Endodermal cell (in vitro differentiated cells): ENCODE data around the gene EDN1. TPM values are rescaled to one million over a fixed set of nuclear protein-coding genes. Genes with fewer than 3 reads are reported as not detected.
"Not testable (repeated sequence)": the region's sequence is repeated elsewhere in the genome, so short reads cannot be mapped to it uniquely, and the experiment has no call there.

Source experiments
- DNase-seq: peaks from one replicate; pipeline ENCODE4 v3.0.0-alpha.2; 2017
- H3K27ac ChIP-seq: 2 replicates; pipeline ENCODE4 v1.5.1; 2013; ENCODE audit warnings: mild to moderate bottlenecking, low read depth, low read length, moderate library complexity
- H3K27me3 ChIP-seq: 2 replicates; pipeline ENCODE4 v1.6.1; 2013; ENCODE audit warnings: mild to moderate bottlenecking, low read length, moderate library complexity; ENCODE audit not compliant: insufficient read depth, control insufficient read depth, poor library complexity, severe bottlenecking
- H3K36me3 ChIP-seq: 2 replicates; pipeline ENCODE4 v1.7.0; 2013; ENCODE audit warnings: mild to moderate bottlenecking, low read length, moderate library complexity; ENCODE audit not compliant: control insufficient read depth, insufficient read depth
- H3K4me1 ChIP-seq: one replicate; pipeline ENCODE4 v1.7.0; 2013; ENCODE audit warnings: low read length; ENCODE audit not compliant: control insufficient read depth, insufficient read depth
- H3K4me3 ChIP-seq: 2 replicates; pipeline ENCODE4 v1.5.1; 2013; ENCODE audit warnings: mild to moderate bottlenecking, low read length, moderate library complexity
- H3K9ac ChIP-seq: 2 replicates; pipeline ENCODE4 v1.6.1; 2013; ENCODE audit warnings: mild to moderate bottlenecking, low read length, moderate library complexity; ENCODE audit not compliant: poor library complexity, severe bottlenecking; ENCODE audit errors: extremely low read depth
- H3K9me3 ChIP-seq: 2 replicates; pipeline ENCODE4 v1.6.1; 2013; ENCODE audit warnings: mild to moderate bottlenecking, low read length, moderate library complexity; ENCODE audit not compliant: control insufficient read depth
- H3K27ac Mint-ChIP-seq: 2 replicates; pipeline ENCODE4 v1.8.0; 2020; ENCODE audit warnings: mixed read lengths
- H3K27me3 Mint-ChIP-seq: 2 replicates; pipeline ENCODE4 v1.8.0; 2021; ENCODE audit warnings: mild to moderate bottlenecking, mixed read lengths; ENCODE audit not compliant: insufficient read depth
- H3K36me3 Mint-ChIP-seq: 2 replicates; pipeline ENCODE4 v1.8.0; 2020; ENCODE audit warnings: low read depth, mixed read lengths
- H3K4me1 Mint-ChIP-seq: 2 replicates; pipeline ENCODE4 v1.8.0; 2020; ENCODE audit warnings: mixed read lengths
- H3K4me3 Mint-ChIP-seq: 2 replicates; pipeline ENCODE4 v1.8.0; 2020; ENCODE audit warnings: mild to moderate bottlenecking, moderate library complexity, mixed read lengths
- H3K9me3 Mint-ChIP-seq: 2 replicates; pipeline ENCODE4 v1.8.0; 2020; ENCODE audit warnings: mild to moderate bottlenecking, mixed read lengths
- WGBS, 2 experiments: methylation state at CpG; one replicate each; pipeline versions ENCODE4 v1.1.5 to v1.1.7; 2013; ENCODE audit warnings: missing lambda C conversion rate in 2 of 2, mixed read lengths in 1 of 2; ENCODE audit not compliant: insufficient coverage in 1 of 2, insufficient read length in 1 of 2; 5-methylcytosine and 5-hydroxymethylcytosine counted together
- total RNA-seq, 2 donors: library from RNA; stranded (reverse); fragmentation: NEBNext Ultra II Directional in 1 of 2; extraction: Animal tissue kit (Norgen Biotek cat#: 25700) in 1 of 2; gene quantifications; 2 replicates in 1 of 2; 3 replicates in 1 of 2; pipeline ENCODE4 v1.2.1, GENCODE V29; 2021
- TF ChIP-seq, protein P1 (sequence below): fragments of 200-600 bp; sonication (generic); conservative IDR thresholded peaks from 2 replicates; pipeline ENCODE4 v1.5.0; 2021; ENCODE audit warnings: antibody characterized with exemption, mild to moderate bottlenecking

The EDN1 gene
- total RNA-seq, 2 donors from 2014 or later: 0.27 to 0.46 TPM

GRCh38 chr6:12315292-12316081, 25.3 kb downstream of the EDN1 start:
- Histone ChIP-seq H3K27ac (no peak overlapping the region), H3K4me3 (no peak overlapping the region), H3K9me3 (peaks cover 21% of the 10 kb centered on the region), H3K36me3 (no peaks in the 10 kb centered on the region), H3K9ac (no peak overlapping the region), H3K4me1 (no peaks in the 10 kb centered on the region), H3K27me3 (no peaks in the 10 kb centered on the region)
- DNase-seq: no peak
- Mint-ChIP-seq H3K9me3 (peaks cover 21% of the 10 kb centered on the region), H3K27ac (no peak overlapping the region), H3K27me3 (peaks cover 7% of the 10 kb centered on the region), H3K36me3 (no peaks in the 10 kb centered on the region), H3K4me3 (no peak overlapping the region), H3K4me1 (no peaks in the 10 kb centered on the region)
- TF ChIP-seq, protein P1, sequence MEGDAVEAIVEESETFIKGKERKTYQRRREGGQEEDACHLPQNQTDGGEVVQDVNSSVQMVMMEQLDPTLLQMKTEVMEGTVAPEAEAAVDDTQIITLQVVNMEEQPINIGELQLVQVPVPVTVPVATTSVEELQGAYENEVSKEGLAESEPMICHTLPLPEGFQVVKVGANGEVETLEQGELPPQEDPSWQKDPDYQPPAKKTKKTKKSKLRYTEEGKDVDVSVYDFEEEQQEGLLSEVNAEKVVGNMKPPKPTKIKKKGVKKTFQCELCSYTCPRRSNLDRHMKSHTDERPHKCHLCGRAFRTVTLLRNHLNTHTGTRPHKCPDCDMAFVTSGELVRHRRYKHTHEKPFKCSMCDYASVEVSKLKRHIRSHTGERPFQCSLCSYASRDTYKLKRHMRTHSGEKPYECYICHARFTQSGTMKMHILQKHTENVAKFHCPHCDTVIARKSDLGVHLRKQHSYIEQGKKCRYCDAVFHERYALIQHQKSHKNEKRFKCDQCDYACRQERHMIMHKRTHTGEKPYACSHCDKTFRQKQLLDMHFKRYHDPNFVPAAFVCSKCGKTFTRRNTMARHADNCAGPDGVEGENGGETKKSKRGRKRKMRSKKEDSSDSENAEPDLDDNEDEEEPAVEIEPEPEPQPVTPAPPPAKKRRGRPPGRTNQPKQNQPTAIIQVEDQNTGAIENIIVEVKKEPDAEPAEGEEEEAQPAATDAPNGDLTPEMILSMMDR: no peak
- WGBS, 2 experiments: 95% methylated on average over 3 of the region's 5 CpGs; no CpG with 5 or more reads in 1 of the 2 experiments

DNA sequence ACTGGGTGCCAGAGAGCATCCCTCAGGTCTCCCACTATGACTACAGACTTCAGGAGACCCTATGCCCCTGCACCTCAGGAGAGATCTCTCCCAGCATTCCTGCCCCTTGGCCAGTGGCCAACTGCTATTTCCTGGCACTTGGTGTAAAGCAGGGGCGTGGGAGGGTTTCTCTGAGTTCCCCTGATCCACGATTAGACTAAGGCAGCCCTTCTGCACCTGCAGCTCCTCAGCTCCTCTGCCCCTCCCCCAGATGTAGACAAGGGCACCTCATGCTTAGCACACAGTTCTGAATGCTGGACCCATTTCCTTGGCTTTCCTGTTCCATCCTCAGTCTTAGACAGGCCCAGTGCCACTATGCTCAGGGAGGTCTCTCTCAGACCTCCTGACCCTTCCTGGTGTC, 28.6 kb downstream of the EDN1 start:
- WGBS, 2 experiments: 88 to 92% methylated on average over 2 of the region's 2 CpGs
- TF ChIP-seq, protein P1: no peak
- H3K9me3 ChIP-seq: peaks cover 35% of the 10 kb centered on the region

GRCh38 chr6:12320074-12320473, 29.9 kb downstream of the EDN1 start:
- Mint-ChIP-seq H3K4me1 (peaks cover 11% of the 10 kb centered on the region), H3K9me3 (peaks cover 22% of the 10 kb centered on the region)
- not testable (repeated sequence) for H3K4me3 Mint-ChIP-seq, DNase-seq, H3K9ac ChIP-seq, H3K27ac Mint-ChIP-seq, H3K27me3 Mint-ChIP-seq, H3K4me1 ChIP-seq, H3K36me3 ChIP-seq, H3K4me3 ChIP-seq, H3K27ac ChIP-seq, H3K36me3 Mint-ChIP-seq, H3K27me3 ChIP-seq
- WGBS, 2 experiments: 88 to 94% methylated on average over 3 to 5 of the region's 5 CpGs
- peaks cover 35% of the 10 kb centered on the region for H3K9me3 ChIP-seq

More for the DNA sequence above, 28.6 kb downstream of the EDN1 start:
- Mint-ChIP-seq H3K4me3 (no peak overlapping the region), H3K9me3 (peaks cover 21% of the 10 kb centered on the region), H3K27ac (no peak overlapping the region), H3K4me1 (no peaks in the 10 kb centered on the region), H3K36me3 (no peaks in the 10 kb centered on the region), H3K27me3 (peaks cover 7% of the 10 kb centered on the region)
- Histone ChIP-seq H3K36me3 (no peaks in the 10 kb centered on the region), H3K27me3 (no peaks in the 10 kb centered on the region), H3K9ac (no peak overlapping the region), H3K4me3 (no peak overlapping the region), H3K4me1 (no peaks in the 10 kb centered on the region), H3K27ac (no peak overlapping the region)
- no peak for DNase-seq
